ENCODE data around the gene PLCXD1.

The PLCXD1 gene

GRCh38 chrX:345020-345925 lies 64.1 kb downstream of the PLCXD1 start:
- no peak for DNase-seq (ENCODE audit: low spot score)

GRCh38 chrX:346034-346813 lies 65.0 kb downstream of the PLCXD1 start:
- H3K27ac ChIP-seq = no peak overlapping the region
- no peak for TF ChIP-seq CTCF (IDR thresholded peaks at IDR 0.05)
- no peak for DNase-seq (ENCODE audit: low spot score)
- no peak overlapping the region for H3K4me3 ChIP-seq

More at GRCh38 chrX:345020-345925, 64.1 kb downstream of the PLCXD1 start:
- no peak for TF ChIP-seq CTCF (IDR thresholded peaks at IDR 0.05)
- Histone ChIP-seq H3K27ac (no peak overlapping the region), H3K4me3 (no peak overlapping the region)

GRCh38 chrX:347351-348117 lies 66.4 kb downstream of the PLCXD1 start:
- DNase-seq (ENCODE audit: low spot score) = no peak
- no peak overlapping the region for H3K27ac ChIP-seq
- H3K4me3 ChIP-seq = no peak overlapping the region
- no peak for TF ChIP-seq CTCF (IDR thresholded peaks at IDR 0.05)

- no peak for TF ChIP-seq CTCF (IDR thresholded peaks at IDR 0.05)
- no peak overlapping the region for H3K4me3 ChIP-seq
- no peak for DNase-seq (ENCODE audit: low spot score)
- no peak overlapping the region for H3K27ac ChIP-seq
Observed at GRCh38 chrX:348461-349117, 67.4 kb downstream of the PLCXD1 start.

- DNase-seq (ENCODE audit: low spot score) = no peak
- H3K27ac ChIP-seq = no peak overlapping the region
- no peak overlapping the region for H3K4me3 ChIP-seq
- TF ChIP-seq CTCF (IDR thresholded peaks at IDR 0.05) = no peak
Observed at GRCh38 chrX:349196-349595, 68.0 kb downstream of the PLCXD1 start.

- TF ChIP-seq CTCF (IDR thresholded peaks at IDR 0.05) = no peak
- no peak overlapping the region for H3K27ac ChIP-seq
- no peak overlapping the region for H3K4me3 ChIP-seq
- DNase-seq (ENCODE audit: low spot score) = no peak
Observed at GRCh38 chrX:349702-350101, 68.5 kb downstream of the PLCXD1 start.
